GM12878 (cell line): ENCODE results near the gene CFAP74. TPM values are rescaled to one million over a fixed set of nuclear protein-coding genes. Genes with fewer than 3 reads are reported as not detected.

Experiments used
- ATAC-seq: fragments of 200-7000 bp; cut with Tn5 transposase; 3 replicates; pipeline ENCODE4 v1.9.1; 2020; ENCODE audit warnings: mild to moderate bottlenecking, moderate library complexity
- BruUV-seq: library from RNA; stranded (reverse); fragments of 400-500 nt; replicated peaks from 2 replicates; lab custom pipeline; 2021; lab: Mats Ljungman, UMichigan
- CTCF ChIA-PET: fragments of 300-600 bp; sonication (Branson Sonifier 250); formaldehyde crosslinking; extraction: SDS; loops from one replicate; lab custom pipeline; 2021; ENCODE audit warnings: inconsistent platforms; lab: Yijun Ruan, JAX
- POLR2A ChIA-PET: fragments of 350-600 bp; formaldehyde crosslinking; extraction: SDS; loops from one replicate; lab custom pipeline; 2021; ENCODE audit warnings: inconsistent platforms; lab: Charles Lee
- RAD21 ChIA-PET: fragments of 300-600 bp; sonication (Branson Sonifier 250); formaldehyde crosslinking; loops from one replicate; lab custom pipeline; 2023; ENCODE audit warnings: antibody characterized with exemption; ENCODE audit not compliant: unreplicated experiment; lab: Charles Lee
- SMC1A ChIA-PET: fragments of 300-600 bp; sonication (Branson Sonifier 250); formaldehyde crosslinking; loops from one replicate; lab custom pipeline; 2023; ENCODE audit not compliant: unreplicated experiment, uncharacterized antibody; lab: Charles Lee
- DNase-seq: peaks from one replicate; pipeline ENCODE4 v3.0.0-alpha.2; 2011; ENCODE audit warnings: low read depth, low spot score
- FAIRE-seq: peaks from 3 replicates; lab custom pipeline; 2011; peaks lifted over from hg19 to GRCh38; lab: Jason Lieb, UNC
- H2AFZ ChIP-seq: 2 replicates; pipeline ENCODE4 v1.6.0; 2011; ENCODE audit warnings: low read depth, low read length, control low read depth; ENCODE audit not compliant: control insufficient read depth
- H3K27ac ChIP-seq: 2 replicates; pipeline ENCODE4 v1.5.1; 2011; ENCODE audit warnings: control low read depth; ENCODE audit not compliant: control insufficient read depth, insufficient read depth
- H3K27me3 ChIP-seq, 2 experiments: replicated peaks in 1 of 2; 2 replicates each; pipeline versions ENCODE4 v1.6.0 to v1.6.1; 2011; ENCODE audit warnings: low read length in 1 of 2; ENCODE audit not compliant: control insufficient read depth in 2 of 2, insufficient read depth in 2 of 2
- H3K36me3 ChIP-seq, 2 experiments: 2 replicates each; pipeline ENCODE4 v1.5.1; 2011; ENCODE audit warnings: low read length in 1 of 2; ENCODE audit not compliant: control insufficient read depth in 2 of 2, insufficient read depth in 2 of 2
- H3K4me1 ChIP-seq: 2 replicates; pipeline ENCODE4 v1.6.1; 2011; ENCODE audit warnings: mild to moderate bottlenecking, low read length, moderate library complexity, mixed read lengths; ENCODE audit not compliant: control insufficient read depth, insufficient read depth
- H3K4me2 ChIP-seq: 2 replicates; pipeline ENCODE4 v1.6.0; 2011; ENCODE audit warnings: control low read depth; ENCODE audit not compliant: control insufficient read depth, insufficient read depth
- H3K4me3 ChIP-seq: fragments of 200-600 bp; sonication (generic); 2 replicates; pipeline ENCODE4 v1.5.1; 2016
- H3K79me2 ChIP-seq: 2 replicates; pipeline ENCODE4 v1.6.0; 2011; ENCODE audit warnings: low read length; ENCODE audit not compliant: control insufficient read depth, insufficient read depth
- H3K9ac ChIP-seq: 2 replicates; pipeline ENCODE4 v1.8.0; 2011; ENCODE audit warnings: low read length, control low read depth, mixed read lengths; ENCODE audit not compliant: control insufficient read depth, insufficient read depth
- H3K9me3 ChIP-seq: replicated peaks from 3 replicates; pipeline ENCODE4 v1.5.1; 2011; ENCODE audit warnings: mild to moderate bottlenecking, low read length; ENCODE audit not compliant: control insufficient read depth, insufficient read depth
- H4K20me1 ChIP-seq: 2 replicates; pipeline ENCODE4 v1.6.0; 2011; ENCODE audit not compliant: control insufficient read depth, insufficient read depth
- ASH2L ChIP-seq: fragments of 300-600, 200-600 bp; sonication (generic); IDR thresholded peaks from 2 replicates; pipeline ENCODE4 v1.6.1; 2017; ENCODE audit warnings: low read depth, mild to moderate bottlenecking, borderline replicate concordance
- CHD1 ChIP-seq: IDR thresholded peaks from 2 replicates; pipeline ENCODE4 v1.6.1; 2012; ENCODE audit warnings: low read depth, low read length, improper control_type of control experiment
- CHD2 ChIP-seq: IDR thresholded peaks from 2 replicates; pipeline ENCODE4 v1.6.1; 2011; ENCODE audit warnings: low read depth, low read length, improper control_type of control experiment, borderline replicate concordance
- FOXM1 ChIP-seq: IDR thresholded peaks from 2 replicates; pipeline ENCODE4 v1.6.1; 2012; ENCODE audit warnings: low read depth, mild to moderate bottlenecking, inconsistent platforms, low read length, moderate library complexity
- KAT2A ChIP-seq: conservative IDR thresholded peaks from 2 replicates; pipeline ENCODE4 v1.6.1; 2011; ENCODE audit warnings: low read depth, low read length; ENCODE audit not compliant: control insufficient read depth
- MYC ChIP-seq: IDR thresholded peaks from 2 replicates; pipeline ENCODE4 v1.6.1; 2011; ENCODE audit warnings: mild to moderate bottlenecking, low read length, moderate library complexity, inconsistent platforms; ENCODE audit not compliant: insufficient read depth, insufficient replicate concordance, insufficient read length, severe bottlenecking
- NFIC ChIP-seq: IDR thresholded peaks from 2 replicates; pipeline ENCODE4 v1.6.1; 2012; ENCODE audit warnings: low read depth, mild to moderate bottlenecking, inconsistent platforms, low read length, moderate library complexity
- NR2F1 ChIP-seq: fragments of 450-650 bp; conservative IDR thresholded peaks from 2 replicates; pipeline ENCODE4 v1.6.1; 2017; ENCODE audit warnings: mild to moderate bottlenecking
- SIX5 ChIP-seq: IDR thresholded peaks from 2 replicates; pipeline ENCODE4 v1.6.1; 2011; ENCODE audit warnings: mild to moderate bottlenecking, low read depth, low read length, moderate library complexity; ENCODE audit not compliant: severe bottlenecking
- SUPT20H ChIP-seq: IDR thresholded peaks from 2 replicates; pipeline ENCODE4 v1.6.1; 2011; ENCODE audit warnings: low read depth, mild to moderate bottlenecking, low read length, moderate library complexity, borderline replicate concordance; ENCODE audit not compliant: control insufficient read depth
- WGBS: methylation state at CpG from one replicate; pipeline ENCODE4 v1.1.6; 2016; ENCODE audit warnings: low lambda C conversion rate; ENCODE audit not compliant: insufficient replicate concordance, insufficient coverage; ENCODE audit errors: missing lambda C conversion rate; 5-methylcytosine and 5-hydroxymethylcytosine counted together
- in situ Hi-C: fragments of 300-500 bp; cut with MboI; formaldehyde crosslinking; loops from 9 replicates; pipeline ENCODE4 v1.14.3; 2018; ENCODE audit warnings: mixed read lengths
- intact Hi-C: fragments of 100-400 bp; cut with micrococcal nuclease; formaldehyde crosslinking; loops from one replicate; pipeline ENCODE4 v1.14.2; 2022; ENCODE audit not compliant: unreplicated experiment
- polyA plus RNA-seq, 11 experiments: library from polyadenylated mRNA; depleted of rRNA in 4 of 11; unstranded in 6 of 11; stranded (reverse) in 5 of 11; fragments of >200 nt; fragmentation: Nextera tagmentation in 4 of 11; fragmentation: Illumina TruSeq in 1 of 11; extraction: Ambion mirVana in 4 of 11; extraction: Trizol in 1 of 11; gene quantifications; 1 replicate in 1 of 11; 2 replicates in 10 of 11; pipeline versions ENCODE4 v1.2.1 to v1.2.3, GENCODE V29; 2011 to 2016; ENCODE audit warnings: inconsistent platforms in 2 of 11, missing spikeins in 2 of 11, low read depth in 1 of 11
- total RNA-seq, 4 experiments: library from RNA; depleted of rRNA in 3 of 4; stranded (reverse); fragments of >200 nt in 3 of 4; fragmentation: Illumina TruSeq in 1 of 4; extraction: Trizol in 1 of 4; gene quantifications; 2 replicates each; pipeline versions ENCODE4 v1.2.1 to v1.2.3, GENCODE V29; 2013 to 2021
- TF ChIP-seq, protein P1 (sequence below): fragments of 450-650 bp; IDR thresholded peaks from 2 replicates; pipeline ENCODE4 v1.6.1; 2017; ENCODE audit warnings: low read depth, mild to moderate bottlenecking, moderate library complexity
- TF ChIP-seq, protein P2 (sequence below): fragments of 450-650 bp; formaldehyde crosslinking; IDR thresholded peaks from 2 replicates; pipeline ENCODE4 v1.5.0; 2022; ENCODE audit warnings: mild to moderate bottlenecking, missing genetic modification characterization
- TF ChIP-seq, protein P3 (sequence below): IDR thresholded peaks from 2 replicates; pipeline ENCODE4 v1.6.1; 2012; ENCODE audit warnings: low read depth, low read length, improper control_type of control experiment
- TF ChIP-seq, protein P4 (sequence below): IDR thresholded peaks from 2 replicates; pipeline ENCODE4 v1.6.1; 2012; ENCODE audit warnings: low read depth, low read length, improper control_type of control experiment

Gene CFAP74
- total and polyA plus RNA-seq, 10 of the 15 experiments (the other 5 are each of a cell fraction or from before 2014, with no cell fraction given), result 0.01 TPM; not detected in 9

DNA sequence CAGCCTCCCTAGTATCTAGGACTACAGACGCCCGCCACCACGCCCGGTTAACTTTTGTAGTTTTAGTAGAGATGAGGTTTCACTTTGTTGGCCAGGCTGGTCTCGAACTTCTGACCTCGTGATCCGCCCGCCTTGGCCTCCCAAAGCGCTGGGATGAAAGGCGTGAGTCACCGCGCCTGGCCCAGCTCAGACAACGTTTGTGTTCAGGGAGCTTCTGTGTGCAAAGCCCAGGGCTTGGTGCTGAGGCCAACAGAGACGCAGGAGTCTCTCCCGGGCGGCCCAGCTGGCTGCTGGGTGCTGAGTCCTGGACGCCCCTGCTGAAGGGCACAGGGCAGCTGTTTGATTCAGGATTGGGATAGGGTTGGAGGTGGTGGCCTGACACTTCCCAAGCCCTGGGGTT, 49.6 kb upstream of the CFAP74 start (continued):
- TF ChIP-seq, protein P1, sequence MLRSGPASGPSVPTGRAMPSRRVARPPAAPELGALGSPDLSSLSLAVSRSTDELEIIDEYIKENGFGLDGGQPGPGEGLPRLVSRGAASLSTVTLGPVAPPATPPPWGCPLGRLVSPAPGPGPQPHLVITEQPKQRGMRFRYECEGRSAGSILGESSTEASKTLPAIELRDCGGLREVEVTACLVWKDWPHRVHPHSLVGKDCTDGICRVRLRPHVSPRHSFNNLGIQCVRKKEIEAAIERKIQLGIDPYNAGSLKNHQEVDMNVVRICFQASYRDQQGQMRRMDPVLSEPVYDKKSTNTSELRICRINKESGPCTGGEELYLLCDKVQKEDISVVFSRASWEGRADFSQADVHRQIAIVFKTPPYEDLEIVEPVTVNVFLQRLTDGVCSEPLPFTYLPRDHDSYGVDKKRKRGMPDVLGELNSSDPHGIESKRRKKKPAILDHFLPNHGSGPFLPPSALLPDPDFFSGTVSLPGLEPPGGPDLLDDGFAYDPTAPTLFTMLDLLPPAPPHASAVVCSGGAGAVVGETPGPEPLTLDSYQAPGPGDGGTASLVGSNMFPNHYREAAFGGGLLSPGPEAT, result no peak
- TF ChIP-seq FOXM1 (no peak), SUPT20H (no peak), KAT2A (no peak), NR2F1 (no peak), SIX5 (no peak)
- TF ChIP-seq, all 136 proteins: peak for 0

DNA sequence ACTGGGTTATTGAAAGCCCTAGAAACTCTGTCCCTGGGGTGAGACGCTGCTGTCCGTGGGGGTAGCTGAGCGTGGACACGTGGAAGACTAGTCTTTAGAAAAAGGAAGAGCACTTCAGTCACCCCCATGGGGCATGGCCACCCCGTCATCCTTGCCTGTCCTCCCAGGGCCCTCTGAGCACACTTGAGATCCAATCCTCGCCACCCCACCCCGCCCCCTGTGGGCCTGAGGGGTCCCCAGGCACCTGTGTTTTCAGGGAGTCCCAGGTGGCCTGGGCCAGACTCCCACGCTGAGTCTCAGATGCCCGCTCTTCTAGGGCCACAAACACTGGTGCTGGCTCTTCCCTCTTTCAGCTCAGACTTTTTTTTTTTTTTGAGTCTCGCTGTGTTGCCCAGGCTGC, 49.2 kb upstream of the CFAP74 start:
- no peak for FAIRE-seq
- ChIA-PET RAD21 (no interaction called here), POLR2A (no interaction called here), CTCF (no interaction called here), SMC1A (no interaction called here)
- Histone ChIP-seq H3K4me3 (no peak overlapping the region), H3K36me3 (no peaks in the 10 kb centered on the region), H3K27ac (no peak overlapping the region), H3K4me1 (no peaks in the 10 kb centered on the region), H2AFZ (no peak overlapping the region), H3K27me3 (no peaks in the 10 kb centered on the region), H3K9ac (no peak overlapping the region), H3K79me2 (no peaks in the 10 kb centered on the region), H4K20me1 (no peaks in the 10 kb centered on the region), H3K4me2 (no peak overlapping the region), H3K9me3 (no peaks in the 10 kb centered on the region)
- no TSS peak for BruUV-seq
- intact Hi-C loops, result no loop called here
- in situ Hi-C loops, result no loop called here
- 46% methylated on average over 9 of the region's 10 CpGs for WGBS
- no peak for ATAC-seq
- no peak for DNase-seq
- TF ChIP-seq, protein P2, sequence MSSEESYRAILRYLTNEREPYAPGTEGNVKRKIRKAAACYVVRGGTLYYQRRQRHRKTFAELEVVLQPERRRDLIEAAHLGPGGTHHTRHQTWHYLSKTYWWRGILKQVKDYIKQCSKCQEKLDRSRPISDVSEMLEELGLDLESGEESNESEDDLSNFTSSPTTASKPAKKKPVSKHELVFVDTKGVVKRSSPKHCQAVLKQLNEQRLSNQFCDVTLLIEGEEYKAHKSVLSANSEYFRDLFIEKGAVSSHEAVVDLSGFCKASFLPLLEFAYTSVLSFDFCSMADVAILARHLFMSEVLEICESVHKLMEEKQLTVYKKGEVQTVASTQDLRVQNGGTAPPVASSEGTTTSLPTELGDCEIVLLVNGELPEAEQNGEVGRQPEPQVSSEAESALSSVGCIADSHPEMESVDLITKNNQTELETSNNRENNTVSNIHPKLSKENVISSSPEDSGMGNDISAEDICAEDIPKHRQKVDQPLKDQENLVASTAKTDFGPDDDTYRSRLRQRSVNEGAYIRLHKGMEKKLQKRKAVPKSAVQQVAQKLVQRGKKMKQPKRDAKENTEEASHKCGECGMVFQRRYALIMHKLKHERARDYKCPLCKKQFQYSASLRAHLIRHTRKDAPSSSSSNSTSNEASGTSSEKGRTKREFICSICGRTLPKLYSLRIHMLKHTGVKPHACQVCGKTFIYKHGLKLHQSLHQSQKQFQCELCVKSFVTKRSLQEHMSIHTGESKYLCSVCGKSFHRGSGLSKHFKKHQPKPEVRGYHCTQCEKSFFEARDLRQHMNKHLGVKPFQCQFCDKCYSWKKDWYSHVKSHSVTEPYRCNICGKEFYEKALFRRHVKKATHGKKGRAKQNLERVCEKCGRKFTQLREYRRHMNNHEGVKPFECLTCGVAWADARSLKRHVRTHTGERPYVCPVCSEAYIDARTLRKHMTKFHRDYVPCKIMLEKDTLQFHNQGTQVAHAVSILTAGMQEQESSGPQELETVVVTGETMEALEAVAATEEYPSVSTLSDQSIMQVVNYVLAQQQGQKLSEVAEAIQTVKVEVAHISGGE, result no peak
- TF ChIP-seq NFIC, result no peak
- no peak for TF ChIP-seq MYC
- no peak for TF ChIP-seq ASH2L
- no peak for TF ChIP-seq CHD2
- TF ChIP-seq, protein P3, sequence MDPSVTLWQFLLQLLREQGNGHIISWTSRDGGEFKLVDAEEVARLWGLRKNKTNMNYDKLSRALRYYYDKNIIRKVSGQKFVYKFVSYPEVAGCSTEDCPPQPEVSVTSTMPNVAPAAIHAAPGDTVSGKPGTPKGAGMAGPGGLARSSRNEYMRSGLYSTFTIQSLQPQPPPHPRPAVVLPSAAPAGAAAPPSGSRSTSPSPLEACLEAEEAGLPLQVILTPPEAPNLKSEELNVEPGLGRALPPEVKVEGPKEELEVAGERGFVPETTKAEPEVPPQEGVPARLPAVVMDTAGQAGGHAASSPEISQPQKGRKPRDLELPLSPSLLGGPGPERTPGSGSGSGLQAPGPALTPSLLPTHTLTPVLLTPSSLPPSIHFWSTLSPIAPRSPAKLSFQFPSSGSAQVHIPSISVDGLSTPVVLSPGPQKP, result no peak
- TF ChIP-seq CHD1, result no peak
- TF ChIP-seq, protein P4, sequence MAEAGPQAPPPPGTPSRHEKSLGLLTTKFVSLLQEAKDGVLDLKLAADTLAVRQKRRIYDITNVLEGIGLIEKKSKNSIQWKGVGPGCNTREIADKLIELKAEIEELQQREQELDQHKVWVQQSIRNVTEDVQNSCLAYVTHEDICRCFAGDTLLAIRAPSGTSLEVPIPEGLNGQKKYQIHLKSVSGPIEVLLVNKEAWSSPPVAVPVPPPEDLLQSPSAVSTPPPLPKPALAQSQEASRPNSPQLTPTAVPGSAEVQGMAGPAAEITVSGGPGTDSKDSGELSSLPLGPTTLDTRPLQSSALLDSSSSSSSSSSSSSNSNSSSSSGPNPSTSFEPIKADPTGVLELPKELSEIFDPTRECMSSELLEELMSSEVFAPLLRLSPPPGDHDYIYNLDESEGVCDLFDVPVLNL, result no peak
